Fibroblast of lung (primary cell): ENCODE results near the gene CKMT1A.
"Not testable (repeated sequence)": the region's sequence is repeated elsewhere in the genome, so short reads cannot be mapped to it uniquely, and the experiment has no call there.

ENCODE experiments used
- EZH2 ChIP-seq: IDR thresholded peaks from 2 replicates; pipeline ENCODE4 v1.5.1; 2012; ENCODE audit warnings: low read length, control low read depth, mild to moderate bottlenecking; ENCODE audit errors: missing control alignments
- TF ChIP-seq, protein P1 (sequence below), 2 donors: IDR thresholded peaks in 1 of 2; conservative IDR thresholded peaks in 1 of 2; 1 replicate in 1 of 2; 2 replicates in 1 of 2; pipeline ENCODE4 v1.5.1; 2011 to 2012; ENCODE audit warnings: low read length in 2 of 2, control low read depth in 1 of 2, inconsistent platforms in 1 of 2, low read depth in 1 of 2, mild to moderate bottlenecking in 1 of 2

- TF ChIP-seq, protein P1, sequence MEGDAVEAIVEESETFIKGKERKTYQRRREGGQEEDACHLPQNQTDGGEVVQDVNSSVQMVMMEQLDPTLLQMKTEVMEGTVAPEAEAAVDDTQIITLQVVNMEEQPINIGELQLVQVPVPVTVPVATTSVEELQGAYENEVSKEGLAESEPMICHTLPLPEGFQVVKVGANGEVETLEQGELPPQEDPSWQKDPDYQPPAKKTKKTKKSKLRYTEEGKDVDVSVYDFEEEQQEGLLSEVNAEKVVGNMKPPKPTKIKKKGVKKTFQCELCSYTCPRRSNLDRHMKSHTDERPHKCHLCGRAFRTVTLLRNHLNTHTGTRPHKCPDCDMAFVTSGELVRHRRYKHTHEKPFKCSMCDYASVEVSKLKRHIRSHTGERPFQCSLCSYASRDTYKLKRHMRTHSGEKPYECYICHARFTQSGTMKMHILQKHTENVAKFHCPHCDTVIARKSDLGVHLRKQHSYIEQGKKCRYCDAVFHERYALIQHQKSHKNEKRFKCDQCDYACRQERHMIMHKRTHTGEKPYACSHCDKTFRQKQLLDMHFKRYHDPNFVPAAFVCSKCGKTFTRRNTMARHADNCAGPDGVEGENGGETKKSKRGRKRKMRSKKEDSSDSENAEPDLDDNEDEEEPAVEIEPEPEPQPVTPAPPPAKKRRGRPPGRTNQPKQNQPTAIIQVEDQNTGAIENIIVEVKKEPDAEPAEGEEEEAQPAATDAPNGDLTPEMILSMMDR (conservative IDR thresholded peaks at IDR 0.05 in 1 of 2, IDR thresholded peaks at IDR 0.05 in 1 of 2; ENCODE audit: low read depth in 1 of 2, low read length in 2 of 2), result not testable (repeated sequence)
- not testable (repeated sequence) for TF ChIP-seq EZH2
These were observed 32.6 kb downstream of the CKMT1A start for GRCh38 chr15:43726306-43726705.
